ENCODE results near the gene LASP1. TPM values are rescaled to one million over a fixed set of nuclear protein-coding genes. Genes with fewer than 3 reads are reported as not detected.

LASP1 gene
- total and polyA plus RNA-seq, 2 of the 8 experiments (the other 6 are each of a cell fraction or from before 2014, with no cell fraction given) = 114 to 180 TPM

GRCh38 chr17:38825762-38826247 lies 44.1 kb upstream of the LASP1 start:
- no peaks in the 10 kb centered on the region for H3K9me3 ChIP-seq (ENCODE audit: insufficient read depth in 2 of 2, low read depth in 1 of 2, low read length in 1 of 2)
- DNase-seq (ENCODE audit: low read depth in 1 of 2, low spot score in 2 of 2) (no peak), FAIRE-seq (no peak)
- H3K14ac ChIP-seq (ENCODE audit: insufficient read length) = no peak overlapping the region
- no peaks in the 10 kb centered on the region for H3K27me3 ChIP-seq (replicated peaks in 1 of 4; ENCODE audit: control insufficient read depth in 3 of 4, extremely low read depth in 1 of 4, insufficient read depth in 3 of 4, low read length in 3 of 4)
- POLR2A ChIA-PET (ENCODE audit: partially characterized antibody) = interaction anchor here (0.8 to 9.9 kb wide), 18 partner anchors 8 to 98 kb away, joined by 3 to 174 read pairs (median 4); partner anchors contain the start of genes LASP1, PIP4K2B and RPL23
- peak overlapping the region; percentile 82 to 97 (median 96) for H3K9ac ChIP-seq (replicated peaks in 1 of 4; ENCODE audit: extremely low read depth in 1 of 4, low read depth in 3 of 4, low read length in 3 of 4)
- peak overlapping the region; percentile 92 for H3K56ac ChIP-seq (replicated peaks; ENCODE audit: insufficient read length, low read depth, low read length)
- peak overlapping the region; percentile 95; the same call in 1 of the 2 replicates for H2BK12ac ChIP-seq (ENCODE audit: low read depth, low read length)
- peak overlapping the region; percentile 52 for H3K18ac ChIP-seq (ENCODE audit: extremely low read depth, low read length)
- H3K4me3 ChIP-seq (ENCODE audit: extremely low read depth in 1 of 4, insufficient read depth in 2 of 4, low read depth in 3 of 4, low read length in 4 of 4) = peak overlapping the region; percentile 59 to 94 (median 91)
- H3K23ac ChIP-seq (ENCODE audit: insufficient read length) = no peak overlapping the region
- peaks cover 0 to 2% (median under 1%) of the 10 kb centered on the region in 4 experiments; a peak in 3 of 8 replicates for H3K36me3 ChIP-seq (ENCODE audit: control insufficient read depth in 2 of 4, insufficient read depth in 4 of 4, low read length in 3 of 4)
- 0 out of 2 replicates have a peak overlapping the region, but pooled peaks have one; percentile 89 for H2AFZ ChIP-seq (ENCODE audit: low read length)
- peak overlapping the region; percentile 99 for H3K27ac ChIP-seq (ENCODE audit: low read depth, low read length)
- H2BK120ac ChIP-seq (replicated peaks; ENCODE audit: low read depth, low read length) = no peak overlapping the region
- CTCF ChIA-PET (ENCODE audit: partially characterized antibody) = interaction anchor here (0.9 to 1.2 kb wide), 2 partner anchors 16 to 349 kb away, joined by 3 read pairs; no protein-coding TSS in a partner anchor
- peak overlapping the region; percentile 66 to 80 for H3K4me2 ChIP-seq (ENCODE audit: insufficient read depth in 1 of 2, low read depth in 2 of 2, low read length in 2 of 2)
- H4K8ac ChIP-seq (ENCODE audit: extremely low read depth, insufficient read depth, low read length) = peak overlapping the region; percentile 100
- H2BK5ac ChIP-seq (ENCODE audit: low read depth, low read length) = peak overlapping the region; percentile 99
- 84% methylated on average over 17 of the region's 17 CpGs; no CpG with 5 or more reads in 1 of the 2 experiments for WGBS, 2 experiments (ENCODE audit: extremely low coverage in 1 of 2, insufficient coverage in 1 of 2, insufficient read length in 1 of 2, insufficient replicate concordance in 2 of 2, low coverage in 1 of 2, low lambda C conversion rate in 2 of 2, missing lambda C conversion rate in 1 of 2)
- peaks cover 8% of the 10 kb centered on the region for H3K23me2 ChIP-seq (ENCODE audit: low read depth, low read length)
- peaks cover 2% of the 10 kb centered on the region for H3K79me1 ChIP-seq (ENCODE audit: low read depth, low read length)
- TF ChIP-seq GABPA (IDR thresholded peaks at IDR 0.05; ENCODE audit: borderline replicate concordance, insufficient read depth, low read length) (no peak), CHD1 (IDR thresholded peaks at IDR 0.05; ENCODE audit: low read depth, low read length) (0 out of 2 replicates have a peak, but pooled peaks have one; percentile 13), YY1 (IDR thresholded peaks at IDR 0.05; ENCODE audit: low read depth, low read length) (no peak)
- H2AK5ac ChIP-seq (ENCODE audit: low read depth, low read length) = 0 out of 2 replicates have a peak overlapping the region, but pooled peaks have one; percentile 61
- H3K4ac ChIP-seq (replicated peaks; ENCODE audit: insufficient read length, low read depth, low read length) = peak overlapping the region; percentile 1
- H2BK20ac ChIP-seq (ENCODE audit: low read length) = 0 out of 2 replicates have a peak overlapping the region, but pooled peaks have one; percentile 88
- H2BK15ac ChIP-seq (ENCODE audit: low read length) = no peak overlapping the region
- H3K79me2 ChIP-seq (ENCODE audit: control insufficient read depth in 1 of 2, insufficient read depth in 2 of 2, low read length in 2 of 2) = peaks cover 11 to 20% of the 10 kb centered on the region in 2 experiments
- H4K5ac ChIP-seq (ENCODE audit: insufficient read length, low read depth, low read length) = no peak overlapping the region
- peaks cover 3 to 8% of the 10 kb centered on the region in 2 experiments for H4K20me1 ChIP-seq (replicated peaks in 1 of 2; ENCODE audit: control insufficient read depth in 1 of 2, insufficient read depth in 2 of 2, low read length in 2 of 2)
- H4K91ac ChIP-seq (replicated peaks; ENCODE audit: insufficient read length, low read length) = peak overlapping the region; percentile 70
- peaks cover 0 to 3% (median 1%) of the 10 kb centered on the region in 4 experiments; a peak in 2 of 7 replicates for H3K4me1 ChIP-seq (replicated peaks in 1 of 4; ENCODE audit: control insufficient read depth in 3 of 4, insufficient read depth in 4 of 4, low read length in 3 of 4)

Measured in H1 (cell line).